MG63 (cell line): ENCODE measurements around the gene POLE. TPM values are rescaled to one million over a fixed set of nuclear protein-coding genes. Genes with fewer than 3 reads are reported as not detected.
"Not testable (repeated sequence)": the region's sequence is repeated elsewhere in the genome, so short reads cannot be mapped to it uniquely, and the experiment has no call there.

Experiments used
- DNase-seq: peaks from one replicate; pipeline ENCODE4 v3.0.0-alpha.2; 2020
- H3K27me3 ChIP-seq: fragments of 250-450 bp; sonication (Bioruptor Pico); 2 replicates; pipeline ENCODE4 v1.5.1; 2020; ENCODE audit warnings: mild to moderate bottlenecking, moderate library complexity
- H3K36me3 ChIP-seq: fragments of 250-450 bp; sonication (Bioruptor Pico); 2 replicates; pipeline ENCODE4 v1.5.1; 2020; ENCODE audit warnings: mild to moderate bottlenecking, moderate library complexity
- H3K4me3 ChIP-seq: fragments of 250-450 bp; sonication (Bioruptor Pico); 2 replicates; pipeline ENCODE4 v1.5.1; 2020; ENCODE audit warnings: mild to moderate bottlenecking, moderate library complexity
- H3K9me3 ChIP-seq: fragments of 250-450 bp; sonication (Bioruptor Pico); 2 replicates; pipeline ENCODE4 v1.5.1; 2020; ENCODE audit warnings: mild to moderate bottlenecking, moderate library complexity
- total RNA-seq: library from RNA; depleted of rRNA; stranded (reverse); fragments of >200 nt; shearing (Covaris generic); gene quantifications from 2 replicates; pipeline ENCODE4 v1.2.3, GENCODE V29; 2014; ENCODE audit warnings: low replicate concordance

POLE gene
- total RNA-seq, 1 experiment from 2014 or later = 18.8 TPM

DNA sequence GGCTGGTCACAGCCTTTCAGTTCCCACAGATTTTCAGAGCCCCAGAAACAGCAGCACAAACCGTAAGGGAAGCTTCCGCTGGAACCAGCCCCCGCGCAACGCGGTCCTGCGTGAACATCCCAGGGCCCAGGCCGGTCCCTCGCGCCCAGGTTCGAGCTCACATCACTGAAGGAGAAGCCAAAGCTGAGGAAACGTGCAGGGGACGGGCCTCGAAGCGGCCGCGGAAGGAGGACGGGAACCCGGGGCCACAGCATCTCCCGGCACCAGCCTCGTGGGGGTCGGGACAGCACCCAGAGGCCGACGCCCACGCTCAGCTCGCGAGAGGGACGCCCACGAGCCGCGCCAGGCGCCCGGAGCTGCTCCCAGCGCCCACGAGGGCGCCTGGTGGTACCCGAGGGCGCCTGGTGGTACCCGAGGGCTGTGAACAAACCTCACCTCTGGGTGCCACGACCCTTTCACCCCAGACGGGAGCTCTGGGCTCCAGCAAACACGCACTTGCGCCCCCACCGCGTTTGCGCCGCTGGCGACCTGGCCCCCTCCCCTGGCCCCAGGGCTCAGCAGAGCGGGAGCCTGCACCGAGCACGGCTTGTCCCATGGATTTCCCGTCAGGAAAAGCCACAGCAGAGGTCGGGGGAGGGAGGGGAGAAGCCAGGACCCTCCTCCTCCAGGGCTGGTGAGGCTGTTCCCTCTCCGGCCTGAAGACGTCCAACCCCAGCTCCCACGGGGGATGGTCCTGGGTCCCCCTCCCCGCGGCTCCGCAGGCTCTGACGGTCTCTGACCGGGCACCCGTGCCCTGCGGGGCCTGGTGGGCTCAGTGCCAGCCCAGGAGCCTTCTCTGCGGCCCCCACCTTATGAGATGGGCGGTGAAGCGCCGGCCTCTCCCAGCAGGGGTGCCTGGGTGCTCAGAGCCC lies 83.6 kb downstream of the POLE start:
- peaks cover 15% of the 10 kb centered on the region; the same call in 1 of the 2 replicates for H3K27me3 ChIP-seq
- H3K4me3 ChIP-seq = no peak overlapping the region
- DNase-seq = no peak
- no peaks in the 10 kb centered on the region for H3K36me3 ChIP-seq
- no peaks in the 10 kb centered on the region for H3K9me3 ChIP-seq

DNA sequence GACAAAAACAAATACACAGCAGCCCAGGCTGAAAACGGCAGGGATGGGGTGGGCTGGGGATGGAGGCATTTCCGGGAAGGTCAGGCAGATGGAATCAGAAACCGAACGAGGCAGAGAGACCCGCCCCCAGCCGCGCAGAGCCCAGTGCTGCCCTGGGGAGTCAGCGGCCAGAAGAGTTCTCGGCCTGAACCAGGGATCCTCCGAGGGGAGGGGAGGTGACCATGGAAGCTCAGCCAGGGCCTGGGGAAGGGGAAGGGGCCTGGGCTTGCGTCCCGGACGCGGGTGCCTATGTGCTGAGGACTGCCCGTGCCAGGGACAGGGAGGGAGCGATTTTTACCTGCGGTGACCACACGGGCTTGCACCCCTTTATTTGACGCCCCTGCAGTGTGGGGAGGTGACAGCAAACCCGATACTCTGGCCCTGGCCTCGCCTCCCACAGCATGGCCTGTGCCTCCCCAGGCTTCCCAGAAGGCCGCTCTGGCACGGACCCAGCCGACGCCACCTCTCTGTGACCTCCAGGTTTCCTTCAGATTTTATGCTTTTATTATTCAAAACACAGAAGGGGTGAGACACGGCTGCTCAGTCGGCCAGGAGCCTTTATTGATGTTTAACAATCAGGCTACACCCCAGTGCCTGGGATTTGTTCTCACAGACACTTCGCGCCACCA lies 84.4 kb downstream of the POLE start:
- DNase-seq = no peak
- H3K27me3 ChIP-seq = peaks cover 15% of the 10 kb centered on the region; the same call in 1 of the 2 replicates
- no peaks in the 10 kb centered on the region for H3K36me3 ChIP-seq
- no peak overlapping the region for H3K4me3 ChIP-seq
- H3K9me3 ChIP-seq = no peaks in the 10 kb centered on the region

DNA sequence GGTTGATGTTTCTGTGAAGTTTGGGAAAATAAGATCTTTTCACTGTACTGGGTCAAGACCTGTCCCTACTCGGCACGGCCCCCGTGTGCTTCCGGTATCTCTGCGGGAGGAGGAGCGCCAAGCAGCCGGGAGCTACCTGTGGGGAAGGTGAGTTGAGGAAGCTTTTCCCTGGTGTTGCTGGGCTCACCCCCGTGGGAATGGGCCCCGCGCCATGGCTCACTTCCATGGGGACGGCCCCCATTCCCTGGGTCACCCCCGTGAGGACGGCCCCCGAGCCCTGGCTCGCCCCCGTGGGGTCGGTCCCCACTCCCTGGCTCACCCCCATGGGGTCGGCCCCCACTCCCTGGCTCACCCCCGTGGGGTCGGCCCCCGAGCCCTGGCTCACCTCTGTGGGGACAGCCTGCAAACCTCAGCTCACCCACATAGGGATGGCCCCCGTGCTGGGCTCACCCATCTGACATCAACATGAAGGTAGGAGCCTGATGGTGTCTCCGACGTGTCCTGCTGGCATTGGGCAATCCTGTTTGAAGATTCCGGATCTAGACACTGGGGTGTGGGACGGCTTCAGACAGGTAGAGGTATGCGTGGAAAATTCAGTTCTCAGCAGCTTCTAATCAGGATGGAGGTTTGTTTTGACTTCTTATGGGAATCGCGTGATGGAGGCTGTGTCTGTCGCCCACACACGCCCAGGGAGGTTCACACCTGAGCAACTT lies 85.8 kb downstream of the POLE start:
- no peak overlapping the region for H3K4me3 ChIP-seq
- peaks cover 9% of the 10 kb centered on the region; the same call in 1 of the 2 replicates for H3K27me3 ChIP-seq
- no peaks in the 10 kb centered on the region for H3K9me3 ChIP-seq
- H3K36me3 ChIP-seq = no peaks in the 10 kb centered on the region
- no peak for DNase-seq

DNA sequence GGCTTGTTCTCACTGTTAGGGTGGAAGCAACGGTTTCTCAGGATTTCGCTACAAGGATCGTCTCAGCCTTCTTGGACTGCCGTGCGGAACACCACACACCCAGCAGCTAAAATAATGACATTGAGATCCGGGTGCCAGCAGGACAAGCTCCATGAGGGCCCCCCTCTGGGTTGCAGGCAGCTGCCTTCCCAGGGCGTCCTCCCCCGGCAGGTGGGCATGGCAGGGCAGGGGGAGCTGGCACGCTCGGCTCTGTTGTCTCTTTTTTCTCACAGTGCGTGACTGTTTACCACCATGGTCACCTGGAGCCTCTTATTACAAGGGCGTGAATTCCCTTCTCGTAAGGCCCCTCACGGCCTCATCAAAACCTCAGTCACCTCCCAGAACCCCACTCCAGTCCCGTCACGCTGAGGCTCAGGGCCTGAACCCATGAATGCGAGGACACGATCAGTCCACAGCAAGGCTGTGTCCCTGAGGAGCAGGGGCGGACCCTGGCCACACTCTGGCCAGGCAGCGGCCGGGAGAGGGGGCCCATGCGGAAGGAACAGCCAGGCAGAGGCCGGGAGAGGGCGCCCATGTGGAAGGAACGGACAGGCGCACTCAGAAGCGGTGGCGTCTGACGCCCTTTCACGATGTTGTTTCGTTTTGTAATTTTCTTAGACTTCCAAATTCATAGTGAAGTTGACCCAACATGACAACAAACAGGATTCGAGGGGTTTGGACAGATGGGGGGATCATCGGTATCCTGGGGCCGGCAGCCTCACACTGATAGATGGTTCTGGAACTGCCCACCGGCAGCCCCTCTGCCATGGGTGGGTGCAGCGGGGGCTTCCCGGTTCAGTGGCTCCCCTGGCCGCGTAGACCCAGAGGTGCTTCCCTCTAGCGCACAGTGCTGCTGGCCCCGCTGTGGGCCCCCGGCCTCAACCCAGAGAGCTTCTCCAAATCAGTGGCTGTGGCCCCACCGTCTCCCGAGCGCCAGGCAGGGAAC lies 86.8 kb downstream of the POLE start:
- Histone ChIP-seq H3K36me3 (no peaks in the 10 kb centered on the region), H3K27me3 (peaks cover 6% of the 10 kb centered on the region; the same call in 1 of the 2 replicates), H3K4me3 (peak overlapping the region; percentile 41), H3K9me3 (no peaks in the 10 kb centered on the region)
- peak; percentile 75 for DNase-seq

DNA sequence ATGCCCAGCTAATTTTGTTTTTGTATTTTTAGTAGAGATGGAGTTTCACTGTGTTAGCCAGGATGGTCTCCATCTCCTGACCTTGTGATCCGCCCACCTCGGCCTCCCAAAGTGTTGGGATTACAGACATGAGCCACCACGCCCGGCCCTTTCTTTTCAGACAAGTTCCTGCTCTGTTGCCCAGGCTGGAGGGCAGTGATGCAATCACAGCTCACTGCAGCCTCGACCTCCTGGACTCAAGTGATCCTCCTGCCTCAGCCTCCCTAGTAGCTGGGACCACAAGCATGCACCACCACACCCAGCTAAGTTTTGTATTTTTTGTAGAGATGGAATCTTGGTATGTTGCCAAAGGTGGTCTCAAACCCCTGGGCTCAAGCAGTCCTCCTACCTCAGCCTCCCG lies 87.6 kb downstream of the POLE start:
- H3K36me3 ChIP-seq, H3K4me3 ChIP-seq, H3K27me3 ChIP-seq, DNase-seq, H3K9me3 ChIP-seq: not testable (repeated sequence)

DNA sequence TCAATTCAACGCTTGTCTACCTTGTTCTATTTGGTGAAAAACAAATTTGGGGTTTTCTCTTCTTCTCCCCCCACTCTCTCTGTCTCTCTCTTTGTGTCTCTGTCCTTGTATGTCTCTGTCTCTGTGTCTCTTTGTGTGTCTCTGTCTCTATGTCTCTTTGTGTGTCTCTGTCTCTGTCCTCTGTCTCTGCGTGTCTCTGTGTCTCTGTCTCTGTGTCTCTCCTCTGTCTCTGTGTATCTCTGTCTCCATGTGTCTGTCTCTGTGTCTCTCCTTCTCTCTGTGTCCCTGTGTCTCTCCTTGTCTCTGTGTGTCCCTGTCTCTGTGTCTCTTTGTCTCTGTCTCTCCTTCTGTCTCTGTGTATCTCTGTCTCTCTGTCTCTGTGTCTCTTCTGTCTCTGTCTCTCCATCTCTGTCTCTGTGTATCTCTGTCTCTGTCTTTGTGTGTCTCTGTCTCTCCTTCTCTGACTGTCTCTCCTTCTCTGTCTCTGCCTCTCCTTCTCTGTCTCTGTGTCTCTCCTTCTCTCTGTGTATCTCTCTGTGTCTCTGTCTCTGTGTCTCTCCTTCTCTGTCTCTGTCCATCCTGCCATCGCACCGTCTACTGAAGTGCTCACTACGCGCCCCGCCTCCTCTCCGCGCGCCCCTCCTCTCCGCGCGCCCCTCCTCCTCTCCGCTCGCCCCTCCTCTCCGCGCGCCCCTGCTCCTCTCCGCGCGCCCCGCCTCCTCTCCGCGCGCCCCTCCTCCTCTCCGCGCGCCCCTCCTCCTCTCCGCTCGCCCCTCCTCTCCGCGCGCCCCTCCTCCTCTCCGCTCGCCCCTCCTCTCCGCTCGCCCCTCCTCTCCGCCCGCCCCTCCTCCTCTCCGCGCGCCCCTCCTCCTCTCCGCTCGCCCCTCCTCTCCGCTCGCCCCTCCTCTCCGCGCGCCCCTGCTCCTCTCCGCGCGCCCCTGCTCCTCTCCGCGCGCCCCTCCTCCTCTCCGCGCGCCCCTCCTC lies 89.5 kb downstream of the POLE start:
- Histone ChIP-seq H3K9me3 (no peaks in the 10 kb centered on the region), H3K27me3 (peaks cover 6% of the 10 kb centered on the region; the same call in 1 of the 2 replicates), H3K36me3 (no peaks in the 10 kb centered on the region), H3K4me3 (peak overlapping the region; percentile 48)
- DNase-seq = peak; percentile 43

DNA sequence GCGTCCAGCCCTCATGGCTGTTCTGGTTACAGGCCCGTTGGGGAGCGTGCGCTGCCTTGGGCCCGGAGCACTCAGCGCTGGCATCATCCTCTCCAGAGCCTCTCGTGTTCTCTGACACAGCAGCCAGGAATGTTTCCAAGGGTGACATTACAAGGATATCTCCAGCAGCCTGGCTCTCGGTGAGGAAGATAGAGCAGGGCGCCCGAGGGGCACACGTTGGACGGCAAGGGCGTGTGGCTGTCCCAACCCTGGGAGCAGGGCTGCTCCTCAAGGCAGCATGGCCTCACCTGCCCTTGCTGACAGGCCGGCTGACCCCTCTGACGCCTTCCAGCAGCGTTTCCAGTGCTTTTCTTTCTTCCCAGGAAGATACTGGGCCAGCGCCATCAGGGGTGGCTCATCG lies 91.1 kb downstream of the POLE start:
- Histone ChIP-seq H3K4me3 (no peak overlapping the region), H3K9me3 (no peaks in the 10 kb centered on the region), H3K36me3 (no peaks in the 10 kb centered on the region), H3K27me3 (peaks cover 9% of the 10 kb centered on the region; the same call in 1 of the 2 replicates)
- DNase-seq = peak; percentile 50

DNA sequence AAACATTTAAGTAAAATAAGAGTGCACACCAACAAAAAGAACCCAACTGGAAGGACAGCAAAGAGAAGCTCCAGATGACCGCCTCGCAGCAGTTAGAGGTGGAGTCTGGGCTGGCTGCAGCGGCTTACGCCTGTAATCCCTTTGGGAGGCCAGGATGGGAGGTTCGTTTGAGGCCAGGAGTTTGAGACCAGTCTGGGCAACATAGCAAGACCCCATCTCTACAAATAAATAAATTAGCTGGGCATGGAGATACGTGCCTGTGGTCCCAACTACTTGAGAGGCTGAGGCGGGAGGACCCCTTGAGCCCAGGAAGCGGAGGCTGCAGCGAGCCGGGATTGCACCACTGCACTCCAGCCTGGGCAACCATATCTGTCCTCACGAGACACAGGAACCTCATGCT lies 92.0 kb downstream of the POLE start:
- peaks cover 12% of the 10 kb centered on the region; the same call in 1 of the 2 replicates for H3K27me3 ChIP-seq
- no peaks in the 10 kb centered on the region for H3K36me3 ChIP-seq
- no peak overlapping the region for H3K4me3 ChIP-seq
- DNase-seq = no peak
- H3K9me3 ChIP-seq = no peaks in the 10 kb centered on the region

DNA sequence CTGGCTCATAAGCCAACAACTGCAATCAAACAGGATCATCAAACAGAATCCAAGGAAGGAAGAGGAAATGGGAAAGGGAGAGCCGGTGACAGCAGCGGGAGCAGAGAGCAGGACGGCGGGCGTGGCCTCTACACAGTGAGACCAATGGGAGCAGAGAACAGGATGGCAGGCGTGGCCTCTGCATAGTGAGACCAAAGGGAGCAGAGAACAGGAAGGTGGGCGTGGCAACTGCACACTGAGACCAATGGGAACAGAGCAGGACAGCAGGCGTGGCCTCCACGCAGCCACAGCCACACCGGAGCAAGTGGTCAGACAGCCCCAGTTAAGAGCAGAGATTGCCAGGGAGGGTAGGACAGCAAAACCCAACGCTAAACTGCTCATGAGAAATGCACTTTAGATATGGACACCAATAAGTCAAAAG lies 93.2 kb downstream of the POLE start:
- H3K27me3 ChIP-seq = peaks cover 9% of the 10 kb centered on the region; the same call in 1 of the 2 replicates
- no peak overlapping the region for H3K4me3 ChIP-seq
- DNase-seq = peak; percentile 98
- no peaks in the 10 kb centered on the region for H3K9me3 ChIP-seq
- no peaks in the 10 kb centered on the region for H3K36me3 ChIP-seq

DNA sequence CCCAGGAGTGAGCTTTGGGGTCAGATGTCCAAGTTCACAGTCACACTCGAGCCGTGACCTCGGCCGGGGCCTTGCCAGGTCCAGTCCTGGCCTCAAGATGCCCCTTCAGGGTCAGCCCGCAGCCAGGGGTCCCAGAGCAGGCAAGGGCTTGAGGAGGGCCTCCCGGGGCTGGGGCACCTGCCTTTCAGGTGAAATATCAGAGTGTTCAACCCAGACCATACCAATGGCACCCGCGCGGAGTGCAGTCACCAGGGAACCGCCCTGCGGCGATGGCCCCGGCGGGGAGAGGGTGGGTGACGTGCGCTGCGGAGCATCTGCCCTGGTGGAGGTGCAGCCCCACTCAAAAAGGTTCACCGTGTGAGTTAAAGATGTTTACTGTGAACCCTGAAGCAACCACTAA lies 93.6 kb downstream of the POLE start:
- no peak overlapping the region for H3K4me3 ChIP-seq
- H3K36me3 ChIP-seq = no peaks in the 10 kb centered on the region
- H3K27me3 ChIP-seq = peaks cover 6% of the 10 kb centered on the region; the same call in 1 of the 2 replicates
- H3K9me3 ChIP-seq = no peaks in the 10 kb centered on the region
- no peak for DNase-seq

DNA sequence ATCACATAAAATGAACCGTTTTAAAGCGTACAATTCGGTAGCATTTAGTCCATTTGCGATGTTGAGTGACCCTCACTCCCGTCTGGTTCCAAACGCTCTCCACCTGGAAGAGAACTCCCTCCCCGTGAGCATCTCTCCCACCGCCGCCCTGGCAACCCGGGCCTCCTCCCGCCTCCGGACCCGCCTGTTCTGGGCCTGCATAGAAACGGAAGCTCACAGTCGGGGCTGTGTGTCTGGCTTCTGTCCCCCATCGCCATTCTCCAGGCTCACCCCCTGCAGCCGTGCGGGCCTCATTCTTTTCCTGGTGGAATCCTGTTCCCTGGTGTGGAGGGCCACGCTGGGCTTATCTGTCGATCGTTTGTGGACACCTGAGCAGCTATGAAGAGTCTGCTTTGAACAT lies 94.1 kb downstream of the POLE start:
- Histone ChIP-seq H3K4me3 (no peak overlapping the region), H3K36me3 (no peaks in the 10 kb centered on the region), H3K9me3 (no peaks in the 10 kb centered on the region), H3K27me3 (peaks cover 6% of the 10 kb centered on the region; the same call in 1 of the 2 replicates)
- DNase-seq = no peak

DNA sequence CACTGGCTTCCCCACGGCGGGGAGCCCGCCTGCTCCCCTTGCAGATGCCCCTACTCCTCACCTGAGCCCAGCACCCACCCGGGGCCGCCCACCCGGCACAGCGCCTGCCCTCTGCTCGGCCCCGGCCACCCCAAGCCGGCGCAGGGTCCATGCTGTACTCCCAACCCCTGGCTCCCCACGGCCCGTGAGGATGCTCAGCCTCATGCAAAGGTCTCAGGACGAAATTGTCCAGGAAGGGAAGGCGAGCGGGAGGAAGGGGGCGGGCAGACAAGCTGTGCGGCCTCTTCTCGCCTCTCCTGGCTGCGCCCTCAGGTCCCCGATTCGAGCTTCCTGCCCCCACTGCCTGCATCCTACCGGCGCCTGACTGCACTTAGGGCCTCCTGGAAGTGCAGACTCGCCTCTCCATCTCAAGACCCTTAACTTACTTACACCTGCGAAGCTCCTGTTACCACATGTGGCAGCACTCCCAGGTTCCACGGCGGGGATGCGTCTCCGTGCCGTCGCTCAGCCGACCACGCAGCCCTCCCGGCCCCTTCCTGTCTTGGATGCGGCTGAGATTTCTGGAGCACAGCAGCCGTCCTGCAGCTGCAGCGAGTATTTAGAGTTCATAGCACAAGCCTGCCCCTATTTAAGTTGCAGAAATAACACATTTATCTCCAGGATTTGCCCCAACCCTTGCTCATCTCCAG lies 94.7 kb downstream of the POLE start:
- Histone ChIP-seq H3K36me3 (no peaks in the 10 kb centered on the region), H3K27me3 (peaks cover 6% of the 10 kb centered on the region; the same call in 1 of the 2 replicates), H3K4me3 (no peak overlapping the region), H3K9me3 (no peaks in the 10 kb centered on the region)
- no peak for DNase-seq

DNA sequence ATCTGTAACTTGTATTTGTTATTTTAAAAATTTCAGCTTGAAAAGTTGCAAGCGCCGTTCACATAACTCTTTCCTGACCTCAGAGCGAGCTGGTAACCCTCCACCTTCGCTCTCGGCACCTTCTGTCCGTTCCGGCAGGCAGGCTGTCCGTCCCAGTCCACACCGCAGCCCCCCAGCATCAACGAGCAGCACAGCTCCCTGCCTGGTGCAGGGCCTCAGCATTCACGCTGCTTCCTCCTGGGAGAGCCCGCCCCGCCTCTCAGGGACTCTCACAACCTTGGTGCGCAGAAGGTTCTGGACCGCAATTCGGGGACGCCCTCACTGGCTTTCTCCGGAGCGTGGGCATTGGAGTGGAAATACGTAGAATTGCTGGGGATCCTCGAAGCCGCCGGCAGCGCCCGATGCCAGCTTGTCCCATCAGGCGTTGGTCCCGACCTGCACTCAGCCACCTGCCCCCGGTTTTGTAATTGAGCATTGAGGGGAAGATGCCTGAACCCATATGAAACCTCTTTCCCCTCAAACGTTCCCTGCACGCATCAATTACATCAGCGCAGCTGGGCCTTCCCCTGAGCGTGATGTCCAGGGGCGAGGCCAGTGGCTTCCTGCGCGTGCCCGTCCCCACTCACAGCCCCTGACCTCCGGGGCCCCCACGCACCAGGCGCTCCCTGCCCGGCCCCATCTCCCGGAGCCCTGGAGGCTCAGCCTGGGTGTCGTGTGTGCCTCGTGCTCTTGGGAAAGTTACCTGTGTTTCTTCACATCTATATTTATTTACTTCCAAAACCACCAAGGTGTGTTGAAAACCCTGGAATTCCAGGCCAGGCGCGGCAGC lies 95.8 kb downstream of the POLE start:
- Histone ChIP-seq H3K27me3 (peaks cover 6% of the 10 kb centered on the region; the same call in 1 of the 2 replicates), H3K36me3 (no peaks in the 10 kb centered on the region), H3K9me3 (no peaks in the 10 kb centered on the region), H3K4me3 (no peak overlapping the region)
- no peak for DNase-seq
